Erythroblast (primary cell): Measurements from ENCODE around the gene NSRP1.

ENCODE experiments used
- GATA1 ChIP-seq: IDR thresholded peaks from 2 replicates; pipeline ENCODE4 v1.6.1; 2011; ENCODE audit warnings: low read depth, mild to moderate bottlenecking, control low read depth, low read length, moderate library complexity
- POLR2A ChIP-seq: IDR thresholded peaks from 2 replicates; pipeline ENCODE4 v1.6.1; 2011; ENCODE audit warnings: mild to moderate bottlenecking, low read length

GRCh38 chr17:30218799-30219198 lies 102.2 kb downstream of the NSRP1 start:
- TF ChIP-seq POLR2A = no peak
- TF ChIP-seq GATA1 = no peak
